A673 (cell line): Measurements from ENCODE around the gene VSIG2.

Experiments used
- CTCF ChIP-seq: fragments of 300-800, 200-600 bp; sonication (generic); conservative IDR thresholded peaks from 2 replicates; pipeline ENCODE4 v1.5.1; 2017; ENCODE audit warnings: low read depth, mild to moderate bottlenecking, antibody characterized with exemption, low read length, moderate library complexity, mixed read lengths
- EZH2 ChIP-seq: fragments of 200-600 bp; sonication (generic); IDR thresholded peaks from 2 replicates; pipeline ENCODE4 v1.6.1; 2017; ENCODE audit warnings: borderline replicate concordance, low read depth, mild to moderate bottlenecking, mixed read lengths, antibody characterized with exemption, low read length; ENCODE audit not compliant: poor library complexity, severe bottlenecking

GRCh38 chr11:124719534-124719933 is 32.5 kb downstream of the VSIG2 start:
- TF ChIP-seq CTCF (no peak), EZH2 (no peak)
